Measurements from ENCODE around the gene BRICD5.

DNA sequence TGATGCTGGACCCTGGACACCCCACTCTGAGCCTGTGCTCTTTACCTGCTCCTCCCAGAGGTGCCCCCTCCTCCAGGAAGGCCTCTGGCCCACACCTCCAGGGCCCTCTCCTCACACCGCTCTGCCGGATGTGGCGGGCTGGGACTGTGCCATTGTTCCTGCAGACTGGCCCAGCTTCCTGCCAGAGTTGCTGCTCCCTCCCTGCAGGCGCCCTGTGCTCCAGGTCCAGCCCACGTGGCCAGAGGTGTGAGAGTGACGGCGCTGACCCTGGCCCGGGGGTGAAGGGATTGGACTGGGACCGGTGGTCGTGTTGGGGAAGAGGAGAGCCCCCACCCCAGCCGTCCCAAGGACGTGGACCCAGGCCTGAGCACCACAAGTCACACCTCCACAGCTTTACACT is 18.4 kb upstream of the BRICD5 start:
- TF ChIP-seq CTCF (conservative IDR thresholded peaks at IDR 0.05 in 1 of 2, IDR thresholded peaks at IDR 0.05 in 1 of 2; ENCODE audit: extremely low read depth in 1 of 2, insufficient read depth in 1 of 2, low read depth in 1 of 2, low read length in 2 of 2), result no peak
- TF ChIP-seq EZH2 (IDR thresholded peaks at IDR 0.05; ENCODE audit: borderline replicate concordance, low read length), result no peak
